Left ventricle myocardium inferior (tissue), 1 donor: ENCODE results near the gene PDRG1. TPM values are rescaled to one million over a fixed set of nuclear protein-coding genes. Genes with fewer than 3 reads are reported as not detected.

ENCODE experiments used
- DNase-seq: peaks from one replicate; pipeline ENCODE4 v3.0.0-alpha.2; 2020
- H3K27ac ChIP-seq: fragments of 200-600 bp; replicated peaks from 2 replicates; pipeline ENCODE4 v1.8.0; 2021
- H3K27me3 ChIP-seq: fragments of 200-600 bp; 2 replicates; pipeline ENCODE4 v1.8.0; 2021; ENCODE audit warnings: low read depth
- H3K36me3 ChIP-seq: fragments of 200-600 bp; 2 replicates; pipeline ENCODE4 v1.8.0; 2021
- H3K4me1 ChIP-seq: fragments of 200-600 bp; 2 replicates; pipeline ENCODE4 v1.8.0; 2021
- H3K4me3 ChIP-seq: fragments of 200-600 bp; 2 replicates; pipeline ENCODE4 v1.8.0; 2021; ENCODE audit warnings: mild to moderate bottlenecking, moderate library complexity
- H3K9me3 ChIP-seq: fragments of 200-600 bp; replicated peaks from 2 replicates; pipeline ENCODE4 v1.8.0; 2021
- CTCF ChIP-seq: fragments of 200-600 bp; IDR thresholded peaks from 2 replicates; pipeline ENCODE4 v1.8.0; 2021; ENCODE audit warnings: antibody characterized with exemption, mild to moderate bottlenecking, borderline replicate concordance
- intact Hi-C: fragments of 100-400 bp; cut with micrococcal nuclease; formaldehyde crosslinking; loops from one replicate; pipeline ENCODE4 v1.11.0; 2022
- total RNA-seq: library from RNA; stranded (reverse); fragmentation: NEBNext Ultra II Directional; extraction: Animal tissue kit (Norgen Biotek cat#: 25700); gene quantifications from one replicate; pipeline ENCODE4 v1.2.1, GENCODE V29; 2021
- donor health status: DM: no; HTN: yes; CAD: no; lungs with severe emphysema.

PDRG1 gene
- total RNA-seq, 1 donor from 2014 or later = 10.4 TPM

DNA sequence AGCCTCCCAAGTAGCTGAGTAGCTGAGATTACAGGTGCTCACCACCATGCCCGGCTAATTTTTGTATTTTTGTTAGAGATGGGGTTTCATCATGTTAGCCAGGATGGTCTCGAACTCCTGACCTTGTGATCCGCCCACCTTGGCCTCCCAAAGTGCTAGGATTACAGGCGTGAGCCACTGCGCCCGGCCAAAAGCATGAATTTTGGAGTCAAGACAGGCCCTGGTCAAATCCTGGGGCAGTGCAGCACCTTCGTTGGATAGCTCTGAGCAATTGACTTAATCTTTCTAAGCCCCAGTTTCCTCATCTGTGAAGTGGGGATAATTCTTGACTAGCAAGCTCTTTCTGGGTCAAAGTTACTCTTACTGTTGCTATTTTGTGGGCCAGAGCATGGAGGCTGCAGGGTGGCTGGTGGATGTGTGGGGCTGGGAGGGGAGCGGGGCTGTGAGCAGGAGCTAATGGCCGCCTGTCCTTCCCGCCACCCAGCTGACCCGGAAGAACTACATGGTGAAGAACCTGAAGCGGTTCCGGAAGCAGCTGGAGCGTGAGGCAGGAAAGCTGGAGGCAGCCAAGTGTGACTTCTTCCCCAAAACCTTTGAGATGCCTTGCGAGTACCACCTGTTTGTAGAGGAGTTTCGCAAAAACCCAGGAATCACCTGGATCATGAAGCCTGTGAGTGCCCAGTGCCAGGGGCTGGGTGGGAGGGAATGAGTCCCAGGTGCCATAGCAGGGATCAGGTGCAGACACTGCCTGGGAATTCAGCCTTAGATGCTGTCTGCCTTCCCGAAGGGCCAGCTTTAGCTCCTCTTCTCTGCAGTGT, 42.4 kb downstream of the PDRG1 start:
- Histone ChIP-seq H3K36me3 (no peaks in the 10 kb centered on the region), H3K4me3 (no peak overlapping the region), H3K27ac (no peak overlapping the region), H3K4me1 (no peaks in the 10 kb centered on the region), H3K27me3 (peaks cover 6% of the 10 kb centered on the region), H3K9me3 (no peaks in the 10 kb centered on the region)
- no peak for DNase-seq
- intact Hi-C loops = no loop called here
- no peak for TF ChIP-seq CTCF

DNA sequence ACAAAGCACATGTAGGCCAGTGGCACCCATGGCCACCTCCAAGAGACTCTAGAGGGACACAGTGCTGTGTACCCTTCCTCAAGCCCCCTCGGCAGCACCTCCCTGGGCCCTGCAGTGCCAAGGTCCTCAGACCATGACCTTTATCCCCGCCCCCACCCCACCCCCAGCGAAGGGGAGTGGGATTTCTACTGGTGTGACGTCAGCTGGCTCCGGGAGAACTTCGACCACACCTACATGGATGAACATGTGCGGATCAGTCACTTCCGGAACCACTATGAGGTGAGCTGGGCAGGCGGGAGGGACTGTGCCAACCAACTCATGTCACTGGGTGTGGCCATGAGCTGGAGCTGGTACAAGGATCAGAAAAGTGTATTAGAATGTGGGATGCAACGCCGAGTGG, 43.4 kb downstream of the PDRG1 start:
- no peaks in the 10 kb centered on the region for H3K36me3 ChIP-seq
- intact Hi-C loops = no loop called here
- TF ChIP-seq CTCF = no peak
- H3K27me3 ChIP-seq = no peaks in the 10 kb centered on the region
- H3K4me1 ChIP-seq = no peaks in the 10 kb centered on the region
- H3K27ac ChIP-seq = no peak overlapping the region
- H3K9me3 ChIP-seq = no peaks in the 10 kb centered on the region
- DNase-seq = no peak
- no peak overlapping the region for H3K4me3 ChIP-seq

- Histone ChIP-seq H3K36me3 (no peaks in the 10 kb centered on the region), H3K27ac (no peak overlapping the region), H3K4me3 (no peak overlapping the region), H3K27me3 (no peaks in the 10 kb centered on the region), H3K9me3 (no peaks in the 10 kb centered on the region), H3K4me1 (no peaks in the 10 kb centered on the region)
- intact Hi-C loops = no loop called here
- no peak for DNase-seq
- TF ChIP-seq CTCF = no peak
Observed at GRCh38 chr20:31908016-31908415, 43.8 kb downstream of the PDRG1 start.

GRCh38 chr20:31907046-31907445, 44.8 kb downstream of the PDRG1 start:
- intact Hi-C loops = no loop called here

DNA sequence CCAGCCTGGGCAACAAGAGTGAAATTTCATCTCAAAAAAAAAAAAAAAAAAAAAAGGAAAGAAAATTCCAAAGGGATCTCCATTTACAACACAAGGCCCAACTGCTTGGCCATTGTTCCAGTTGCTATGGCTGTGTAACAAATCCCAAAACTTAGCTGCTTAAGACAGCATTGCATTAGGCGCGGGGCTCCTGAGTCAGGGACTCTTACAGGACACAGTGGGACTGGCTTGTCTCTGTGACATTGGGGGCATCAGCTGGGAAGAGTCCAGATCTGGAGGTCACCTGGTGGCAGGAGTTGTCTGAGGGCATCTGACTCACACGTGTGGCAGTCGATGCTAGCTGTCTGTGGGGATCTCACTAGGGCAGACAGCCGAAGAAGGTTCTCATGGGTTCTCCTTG, 45.8 kb downstream of the PDRG1 start:
- intact Hi-C loops = no loop called here
- DNase-seq = no peak
- Histone ChIP-seq H3K9me3 (no peaks in the 10 kb centered on the region), H3K4me1 (no peaks in the 10 kb centered on the region), H3K27me3 (no peaks in the 10 kb centered on the region), H3K27ac (no peak overlapping the region), H3K36me3 (no peaks in the 10 kb centered on the region), H3K4me3 (no peak overlapping the region)
- no peak for TF ChIP-seq CTCF

More at GRCh38 chr20:31907046-31907445, 44.8 kb downstream of the PDRG1 start:
- DNase-seq = no peak
- H3K4me1 ChIP-seq = no peaks in the 10 kb centered on the region
- H3K4me3 ChIP-seq = no peak overlapping the region
- H3K9me3 ChIP-seq = no peaks in the 10 kb centered on the region
- H3K27ac ChIP-seq = no peak overlapping the region
- no peaks in the 10 kb centered on the region for H3K36me3 ChIP-seq
- no peak for TF ChIP-seq CTCF
- no peaks in the 10 kb centered on the region for H3K27me3 ChIP-seq
